Lung (tissue), 16 donors: ENCODE data around the gene CNTFR. TPM values are rescaled to one million over a fixed set of nuclear protein-coding genes. Genes with fewer than 3 reads are reported as not detected.
"Not testable (repeated sequence)": the region's sequence is repeated elsewhere in the genome, so short reads cannot be mapped to it uniquely, and the experiment has no call there.

Experiments
- ATAC-seq: fragments of 200-7000 bp; cut with Tn5 transposase; one replicate; pipeline ENCODE4 v1.9.1; 2020; ENCODE audit warnings: moderate number of reproducible peaks; ENCODE audit not compliant: insufficient read depth, low FRiP score
- DNase-seq, 3 donors: peaks; one replicate each; pipeline ENCODE4 v3.0.0-alpha.2; 2013 to 2017
- H3K27ac ChIP-seq, 2 donors: one replicate each; pipeline ENCODE4 v1.5.1; 2013; ENCODE audit warnings: mild to moderate bottlenecking in 2 of 2, moderate library complexity in 2 of 2, control low read depth in 1 of 2, inconsistent platforms in 1 of 2, low read depth in 1 of 2, low read length in 1 of 2
- H3K27me3 ChIP-seq, 3 donors: one replicate each; pipeline ENCODE4 v1.5.1; 2013; ENCODE audit warnings: low read length in 2 of 3; ENCODE audit not compliant: control insufficient read depth in 3 of 3, insufficient read depth in 3 of 3
- H3K36me3 ChIP-seq, 4 donors: one replicate each; pipeline ENCODE4 v1.5.1; 2013; ENCODE audit warnings: low read length in 4 of 4, mild to moderate bottlenecking in 1 of 4, moderate library complexity in 1 of 4; ENCODE audit not compliant: control insufficient read depth in 4 of 4, insufficient read depth in 4 of 4
- H3K4me1 ChIP-seq, 5 donors: one replicate each; pipeline ENCODE4 v1.5.1; 2013; ENCODE audit warnings: low read length in 5 of 5, mild to moderate bottlenecking in 2 of 5, moderate library complexity in 1 of 5; ENCODE audit not compliant: control insufficient read depth in 5 of 5, insufficient read depth in 5 of 5
- H3K4me3 ChIP-seq: one replicate; pipeline ENCODE4 v1.5.1; 2013; ENCODE audit warnings: mild to moderate bottlenecking, control low read depth, moderate library complexity
- H3K9ac ChIP-seq, 2 donors: one replicate each; pipeline ENCODE4 v1.5.1; 2013; ENCODE audit warnings: low read length in 2 of 2, control low read depth in 1 of 2; ENCODE audit not compliant: insufficient read depth in 1 of 2
- H3K9me3 ChIP-seq, 4 donors: one replicate each; pipeline ENCODE4 v1.5.1; 2013; ENCODE audit warnings: low read length in 3 of 4, mild to moderate bottlenecking in 1 of 4, moderate library complexity in 1 of 4; ENCODE audit not compliant: control insufficient read depth in 4 of 4, insufficient read depth in 3 of 4
- WGBS, 2 donors: extraction: QIAGEN DNeasy Blood & Tissue Kit; methylation state at CpG; one replicate each; pipeline ENCODE4 v1.1.7; 2013; 5-methylcytosine and 5-hydroxymethylcytosine counted together
- long read RNA-seq, 5 donors: transcript quantifications; one replicate each; lab custom pipeline, GENCODE V29; 2026
- polyA plus RNA-seq, 2 donors: library from polyadenylated mRNA; stranded (reverse); fragments of 200-250 nt; gene quantifications; one replicate each; pipeline ENCODE4 v1.2.1, GENCODE V29; 2013
- total RNA-seq, 2 donors: library from RNA; depleted of rRNA in 1 of 2; stranded (reverse); fragments of >200 nt in 1 of 2; gene quantifications; one replicate each; pipeline ENCODE4 v1.2.1, GENCODE V29; 2014 to 2021
- TF ChIP-seq, protein P1 (sequence below): IDR thresholded peaks from 2 replicates; pipeline ENCODE4 v1.5.1; 2012; ENCODE audit warnings: mild to moderate bottlenecking; ENCODE audit errors: control extremely low read depth, extremely low read depth
- donor health status: control.
- donor health status: control.
- donor health status: Bipolar disorder and iron deficiency.
- donor health status: healthy.
- donor health status: DM: yes; HTN: yes; CAD: no.

Gene CNTFR, protein sequence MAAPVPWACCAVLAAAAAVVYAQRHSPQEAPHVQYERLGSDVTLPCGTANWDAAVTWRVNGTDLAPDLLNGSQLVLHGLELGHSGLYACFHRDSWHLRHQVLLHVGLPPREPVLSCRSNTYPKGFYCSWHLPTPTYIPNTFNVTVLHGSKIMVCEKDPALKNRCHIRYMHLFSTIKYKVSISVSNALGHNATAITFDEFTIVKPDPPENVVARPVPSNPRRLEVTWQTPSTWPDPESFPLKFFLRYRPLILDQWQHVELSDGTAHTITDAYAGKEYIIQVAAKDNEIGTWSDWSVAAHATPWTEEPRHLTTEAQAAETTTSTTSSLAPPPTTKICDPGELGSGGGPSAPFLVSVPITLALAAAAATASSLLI
- total RNA-seq, result 1 to 10 TPM; 1.8 to 3.3 TPM
- under 1 TPM; 0.42 to 0.89 TPM for polyA plus RNA-seq
- long read RNA-seq, donor 1, partial matches to known transcripts, result 5 of 10 reads
- long read RNA-seq, donor 1, other reads (novel, unspliced or antisense), result 0 of 10 reads
- long read RNA-seq, donor 2, partial matches to known transcripts, result 0 of 3 reads
- long read RNA-seq, donor 2, other reads (novel, unspliced or antisense), result 0 of 3 reads
- long read RNA-seq, donor 3, partial matches to known transcripts, result 0 of 3 reads
- long read RNA-seq, donor 3, other reads (novel, unspliced or antisense), result 0 of 3 reads
- long read RNA-seq, donor 4, partial matches to known transcripts, result 6 of 6 reads
- long read RNA-seq, donor 4, other reads (novel, unspliced or antisense), result 0 of 6 reads
- long read RNA-seq, donor 5, partial matches to known transcripts, result 18 of 23 reads
- long read RNA-seq, donor 5, other reads (novel, unspliced or antisense), result 0 of 23 reads

DNA sequence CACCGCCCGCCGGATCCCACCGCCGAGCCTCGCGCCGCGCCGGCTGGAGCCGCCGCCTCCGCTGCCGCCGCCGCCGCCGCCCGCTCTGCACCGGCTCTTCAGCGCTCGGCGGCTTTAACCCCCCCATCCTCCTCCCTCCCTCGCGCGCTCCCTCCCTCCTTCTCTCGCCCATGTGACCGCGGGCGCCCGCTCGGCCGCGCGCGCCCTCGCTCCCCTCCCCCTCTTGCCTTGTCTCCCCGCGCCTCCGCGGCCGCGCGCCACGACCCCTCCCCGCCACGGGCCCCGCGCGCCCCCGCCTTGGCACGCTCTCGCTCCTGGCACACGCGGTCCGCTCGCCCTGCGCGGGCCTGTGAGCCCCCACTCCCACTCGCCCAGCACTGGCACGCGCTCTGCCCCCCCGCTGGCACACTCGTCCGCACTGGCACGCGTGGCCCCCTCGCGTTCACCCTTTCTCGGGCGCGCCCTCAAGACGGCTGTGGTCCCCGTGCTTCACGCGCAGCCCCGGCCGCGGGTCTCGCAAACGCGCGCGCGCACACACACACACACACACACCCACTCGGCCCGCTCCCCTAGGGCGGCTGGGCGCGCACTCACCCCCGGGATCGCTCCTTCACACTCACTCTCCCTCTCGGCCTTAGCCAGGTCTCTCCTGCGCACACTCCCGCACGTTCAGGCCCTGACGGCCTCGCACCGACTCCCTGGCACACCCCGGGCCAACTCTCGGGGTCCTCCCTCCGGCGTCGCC lies at the start of gene CNTFR:
Gene CNTFR (minus strand): TSS at position 89 of the 745 bp plus-strand sequence. CDS start 20,743 bp downstream, outside the sequence.
- DNase-seq (peak; percentile 81 to 91 (median 82)), ATAC-seq (no peak)
- H3K9ac ChIP-seq, result no peak within 1 kb of the TSS
- H3K9me3 ChIP-seq, result peaks cover 0 to 4% (median 0%) of the 10 kb centered on the region in 4 donors
- peaks cover 0 to 57% (median 17%) of the 10 kb centered on the region in 3 donors for H3K27me3 ChIP-seq
- whole genome bisulfite sequencing, 2 donors, result 1% methylated on average over 70 to 104 of the region's 104 CpGs
- TF ChIP-seq, protein P1, sequence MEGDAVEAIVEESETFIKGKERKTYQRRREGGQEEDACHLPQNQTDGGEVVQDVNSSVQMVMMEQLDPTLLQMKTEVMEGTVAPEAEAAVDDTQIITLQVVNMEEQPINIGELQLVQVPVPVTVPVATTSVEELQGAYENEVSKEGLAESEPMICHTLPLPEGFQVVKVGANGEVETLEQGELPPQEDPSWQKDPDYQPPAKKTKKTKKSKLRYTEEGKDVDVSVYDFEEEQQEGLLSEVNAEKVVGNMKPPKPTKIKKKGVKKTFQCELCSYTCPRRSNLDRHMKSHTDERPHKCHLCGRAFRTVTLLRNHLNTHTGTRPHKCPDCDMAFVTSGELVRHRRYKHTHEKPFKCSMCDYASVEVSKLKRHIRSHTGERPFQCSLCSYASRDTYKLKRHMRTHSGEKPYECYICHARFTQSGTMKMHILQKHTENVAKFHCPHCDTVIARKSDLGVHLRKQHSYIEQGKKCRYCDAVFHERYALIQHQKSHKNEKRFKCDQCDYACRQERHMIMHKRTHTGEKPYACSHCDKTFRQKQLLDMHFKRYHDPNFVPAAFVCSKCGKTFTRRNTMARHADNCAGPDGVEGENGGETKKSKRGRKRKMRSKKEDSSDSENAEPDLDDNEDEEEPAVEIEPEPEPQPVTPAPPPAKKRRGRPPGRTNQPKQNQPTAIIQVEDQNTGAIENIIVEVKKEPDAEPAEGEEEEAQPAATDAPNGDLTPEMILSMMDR, result no peak
- H3K36me3 ChIP-seq, result no peaks in the 10 kb centered on the region
- no peak within 1 kb of the TSS for H3K27ac ChIP-seq
- H3K4me3 ChIP-seq, result no peak within 1 kb of the TSS
- peaks cover 0 to 64% (median 10%) of the 10 kb centered on the region in 5 donors for H3K4me1 ChIP-seq

DNA sequence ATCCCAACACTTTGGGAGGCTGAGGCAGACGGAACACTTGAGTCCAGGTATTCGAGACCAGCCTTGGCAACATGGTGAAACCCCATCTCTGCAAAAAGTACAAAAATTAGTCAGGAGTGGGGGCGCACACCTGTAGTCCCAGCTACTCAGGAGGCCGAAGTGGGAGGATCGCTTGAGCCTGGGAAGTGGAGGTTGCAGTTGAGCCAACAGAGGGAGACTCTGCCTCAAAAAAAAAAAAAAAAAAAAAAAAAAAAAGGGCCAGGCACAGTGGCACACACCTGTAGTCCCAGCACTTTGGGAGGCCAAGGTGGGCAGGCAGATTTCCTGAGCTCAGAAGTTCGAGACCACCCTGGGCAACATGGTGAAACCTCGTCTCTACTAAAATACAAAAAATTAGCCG lies 49.8 kb upstream of the CNTFR start:
- H3K9me3 ChIP-seq, H3K27me3 ChIP-seq, H3K36me3 ChIP-seq, H3K9ac ChIP-seq, ATAC-seq, H3K4me3 ChIP-seq, H3K27ac ChIP-seq, DNase-seq: not testable (repeated sequence)
- H3K4me1 ChIP-seq, result peaks cover 0 to 19% (median 7%) of the 10 kb centered on the region in 5 donors
- WGBS, 2 donors, result 85 to 93% methylated on average over 8 of the region's 8 CpGs

DNA sequence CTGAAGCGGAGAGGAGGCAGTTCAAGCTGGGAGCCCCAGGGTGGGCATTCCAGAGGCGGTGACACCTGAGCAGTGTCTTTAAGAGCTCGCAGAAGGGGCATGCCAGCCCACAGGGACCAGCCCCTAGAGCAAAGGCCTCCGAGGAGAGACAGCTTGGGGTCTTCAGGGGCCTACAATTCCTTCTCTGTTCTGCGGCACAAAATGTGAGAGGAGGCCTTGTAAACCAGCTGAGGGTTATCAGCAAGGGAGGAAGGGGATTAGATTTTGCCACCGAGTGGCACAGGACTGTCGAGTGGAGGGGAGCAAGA lies 48.6 kb upstream of the CNTFR start:
- peaks cover 0 to 8% (median 5%) of the 10 kb centered on the region in 4 donors for H3K36me3 ChIP-seq
- no peaks in the 10 kb centered on the region for H3K27me3 ChIP-seq
- H3K4me1 ChIP-seq, result peaks cover 0 to 19% (median 7%) of the 10 kb centered on the region in 5 donors
- DNase-seq, result no peak
- H3K9ac ChIP-seq, result peak overlapping the region; percentile 28 to 90
- peak overlapping the region; percentile 78 to 91 for H3K27ac ChIP-seq
- TF ChIP-seq, protein P1, result no peak
- ATAC-seq, result no peak
- H3K4me3 ChIP-seq, result peak overlapping the region; percentile 71
- H3K9me3 ChIP-seq, result no peaks in the 10 kb centered on the region
- 27 to 28% methylated on average over 7 of the region's 7 CpGs for WGBS, 2 donors
